GM12878 (cell line): Measurements from ENCODE around the gene CREB3. TPM values are rescaled to one million over a fixed set of nuclear protein-coding genes. Genes with fewer than 3 reads are reported as not detected.

ENCODE experiments used
- ASH2L ChIP-seq: fragments of 300-600, 200-600 bp; sonication (generic); IDR thresholded peaks from 2 replicates; pipeline ENCODE4 v1.6.1; 2017; ENCODE audit warnings: low read depth, mild to moderate bottlenecking, borderline replicate concordance
- CHD2 ChIP-seq: IDR thresholded peaks from 2 replicates; pipeline ENCODE4 v1.6.1; 2011; ENCODE audit warnings: low read depth, low read length, improper control_type of control experiment, borderline replicate concordance
- DPF2 ChIP-seq: fragments of 450-650 bp; IDR thresholded peaks from 2 replicates; pipeline ENCODE4 v1.6.1; 2017; ENCODE audit warnings: mild to moderate bottlenecking
- FOXM1 ChIP-seq: IDR thresholded peaks from 2 replicates; pipeline ENCODE4 v1.6.1; 2012; ENCODE audit warnings: low read depth, mild to moderate bottlenecking, inconsistent platforms, low read length, moderate library complexity
- GATAD2B ChIP-seq: fragments of 450-650 bp; conservative IDR thresholded peaks from 2 replicates; pipeline ENCODE4 v1.6.1; 2017; ENCODE audit warnings: low read depth, mild to moderate bottlenecking, moderate library complexity
- HDGF ChIP-seq: fragments of 450-650 bp; IDR thresholded peaks from 2 replicates; pipeline ENCODE4 v1.6.1; 2016; ENCODE audit warnings: antibody characterized with exemption
- RB1 ChIP-seq: fragments of 450-650 bp; formaldehyde crosslinking; IDR thresholded peaks from 2 replicates; pipeline ENCODE4 v1.6.1; 2017; ENCODE audit warnings: mild to moderate bottlenecking, borderline replicate concordance
- polyA plus RNA-seq, 11 experiments: library from polyadenylated mRNA; depleted of rRNA in 4 of 11; unstranded in 6 of 11; stranded (reverse) in 5 of 11; fragments of >200 nt; fragmentation: Nextera tagmentation in 4 of 11; fragmentation: Illumina TruSeq in 1 of 11; extraction: Ambion mirVana in 4 of 11; extraction: Trizol in 1 of 11; gene quantifications; 1 replicate in 1 of 11; 2 replicates in 10 of 11; pipeline versions ENCODE4 v1.2.1 to v1.2.3, GENCODE V29; 2011 to 2016; ENCODE audit warnings: inconsistent platforms in 2 of 11, missing spikeins in 2 of 11, low read depth in 1 of 11
- total RNA-seq, 4 experiments: library from RNA; depleted of rRNA in 3 of 4; stranded (reverse); fragments of >200 nt in 3 of 4; fragmentation: Illumina TruSeq in 1 of 4; extraction: Trizol in 1 of 4; gene quantifications; 2 replicates each; pipeline versions ENCODE4 v1.2.1 to v1.2.3, GENCODE V29; 2013 to 2021
- TF ChIP-seq, protein P1 (sequence below): IDR thresholded peaks from 2 replicates; pipeline ENCODE4 v1.6.1; 2012; ENCODE audit warnings: low read length, inconsistent platforms
- TF ChIP-seq, protein P2 (sequence below): IDR thresholded peaks from 2 replicates; pipeline ENCODE4 v1.6.1; 2012; ENCODE audit warnings: low read depth, low read length, improper control_type of control experiment
- TF ChIP-seq, protein P3 (sequence below): fragments of 450-650 bp; formaldehyde crosslinking; IDR thresholded peaks from 2 replicates; pipeline ENCODE4 v1.4.0; 2020; ENCODE audit warnings: mild to moderate bottlenecking, moderate library complexity
- TF ChIP-seq, protein P4 (sequence below): fragments of 450-650 bp; conservative IDR thresholded peaks from 2 replicates; pipeline ENCODE4 v1.6.1; 2017; ENCODE audit warnings: mild to moderate bottlenecking, moderate library complexity
- TF ChIP-seq, protein P5 (sequence below): fragments of 450-650 bp; formaldehyde crosslinking; IDR thresholded peaks from 2 replicates; pipeline ENCODE4 v1.4.0; 2022; ENCODE audit warnings: mild to moderate bottlenecking, moderate library complexity
- TF ChIP-seq, protein P6 (sequence below), 3 experiments: IDR thresholded peaks in 2 of 3; conservative IDR thresholded peaks in 1 of 3; 2 replicates each; pipeline ENCODE4 v1.5.1; 2011; ENCODE audit warnings: low read depth in 3 of 3, low read length in 3 of 3, mild to moderate bottlenecking in 3 of 3, control low read depth in 2 of 3, moderate library complexity in 2 of 3, inconsistent platforms in 1 of 3, mixed read lengths in 1 of 3; ENCODE audit not compliant: control insufficient read depth in 2 of 3, insufficient read depth in 1 of 3; ENCODE audit errors: extremely low read depth in 1 of 3

CREB3 gene
- total and polyA plus RNA-seq, 10 of the 15 experiments (the other 5 are each of a cell fraction or from before 2014, with no cell fraction given): 9.8 to 38.9 (median 19.8) TPM

DNA sequence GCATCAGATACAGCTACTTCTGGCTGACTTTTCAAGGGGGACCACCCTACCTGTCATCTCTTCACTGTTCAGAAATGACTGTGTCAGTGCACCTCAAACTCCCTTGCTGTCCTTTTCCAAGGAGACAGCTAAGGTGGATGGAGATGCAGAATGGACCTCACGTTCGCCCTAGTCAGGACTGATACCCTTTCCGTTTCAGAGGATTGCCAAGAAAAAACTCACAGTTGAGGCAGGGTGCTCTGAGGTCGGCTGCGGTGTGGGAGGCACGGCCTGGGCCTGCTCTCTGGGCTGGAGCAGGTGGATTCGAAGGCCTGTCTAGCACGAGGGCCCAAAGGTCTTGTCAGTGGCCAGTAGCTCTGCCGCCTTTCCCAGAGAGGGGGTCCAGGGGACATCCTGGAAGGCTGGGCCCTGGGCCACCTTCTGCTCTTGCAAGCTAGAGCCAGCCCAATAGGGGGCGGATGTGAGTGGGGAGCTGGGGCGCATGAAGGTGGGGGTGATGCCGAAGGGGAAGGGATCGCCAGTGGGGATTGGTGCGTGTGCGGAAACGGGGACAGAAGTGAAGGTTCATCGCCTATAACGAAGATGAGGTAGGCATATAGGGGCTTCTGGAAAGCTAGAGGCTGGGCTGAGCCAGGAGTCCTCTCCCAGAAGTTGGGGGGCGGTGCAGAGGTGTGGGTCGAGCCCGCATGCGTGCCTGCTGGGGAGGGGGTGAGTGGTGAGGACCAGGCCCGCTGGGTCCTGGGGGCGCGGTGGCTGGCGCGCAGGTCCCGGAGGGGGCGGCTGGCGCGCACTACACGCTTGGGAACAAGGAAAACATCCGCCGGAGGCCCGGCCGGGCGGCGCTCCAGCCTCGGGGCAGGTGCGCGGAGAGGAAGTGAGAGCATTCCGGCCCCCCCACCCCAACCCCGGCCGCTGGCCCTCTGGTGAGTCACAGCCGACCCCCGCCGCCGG lies 24.1 kb downstream of the CREB3 start (continued):
- TF ChIP-seq ASH2L: peak; percentile 28; the same call in 1 of the 2 replicates
- TF ChIP-seq, protein P1, sequence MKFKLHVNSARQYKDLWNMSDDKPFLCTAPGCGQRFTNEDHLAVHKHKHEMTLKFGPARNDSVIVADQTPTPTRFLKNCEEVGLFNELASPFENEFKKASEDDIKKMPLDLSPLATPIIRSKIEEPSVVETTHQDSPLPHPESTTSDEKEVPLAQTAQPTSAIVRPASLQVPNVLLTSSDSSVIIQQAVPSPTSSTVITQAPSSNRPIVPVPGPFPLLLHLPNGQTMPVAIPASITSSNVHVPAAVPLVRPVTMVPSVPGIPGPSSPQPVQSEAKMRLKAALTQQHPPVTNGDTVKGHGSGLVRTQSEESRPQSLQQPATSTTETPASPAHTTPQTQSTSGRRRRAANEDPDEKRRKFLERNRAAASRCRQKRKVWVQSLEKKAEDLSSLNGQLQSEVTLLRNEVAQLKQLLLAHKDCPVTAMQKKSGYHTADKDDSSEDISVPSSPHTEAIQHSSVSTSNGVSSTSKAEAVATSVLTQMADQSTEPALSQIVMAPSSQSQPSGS: no peak
- peak; percentile 82 for TF ChIP-seq GATAD2B
- TF ChIP-seq, protein P2, sequence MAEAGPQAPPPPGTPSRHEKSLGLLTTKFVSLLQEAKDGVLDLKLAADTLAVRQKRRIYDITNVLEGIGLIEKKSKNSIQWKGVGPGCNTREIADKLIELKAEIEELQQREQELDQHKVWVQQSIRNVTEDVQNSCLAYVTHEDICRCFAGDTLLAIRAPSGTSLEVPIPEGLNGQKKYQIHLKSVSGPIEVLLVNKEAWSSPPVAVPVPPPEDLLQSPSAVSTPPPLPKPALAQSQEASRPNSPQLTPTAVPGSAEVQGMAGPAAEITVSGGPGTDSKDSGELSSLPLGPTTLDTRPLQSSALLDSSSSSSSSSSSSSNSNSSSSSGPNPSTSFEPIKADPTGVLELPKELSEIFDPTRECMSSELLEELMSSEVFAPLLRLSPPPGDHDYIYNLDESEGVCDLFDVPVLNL: 0 out of 2 replicates have a peak, but pooled peaks have one; percentile 19
- no peak for TF ChIP-seq CHD2
- TF ChIP-seq, protein P3, sequence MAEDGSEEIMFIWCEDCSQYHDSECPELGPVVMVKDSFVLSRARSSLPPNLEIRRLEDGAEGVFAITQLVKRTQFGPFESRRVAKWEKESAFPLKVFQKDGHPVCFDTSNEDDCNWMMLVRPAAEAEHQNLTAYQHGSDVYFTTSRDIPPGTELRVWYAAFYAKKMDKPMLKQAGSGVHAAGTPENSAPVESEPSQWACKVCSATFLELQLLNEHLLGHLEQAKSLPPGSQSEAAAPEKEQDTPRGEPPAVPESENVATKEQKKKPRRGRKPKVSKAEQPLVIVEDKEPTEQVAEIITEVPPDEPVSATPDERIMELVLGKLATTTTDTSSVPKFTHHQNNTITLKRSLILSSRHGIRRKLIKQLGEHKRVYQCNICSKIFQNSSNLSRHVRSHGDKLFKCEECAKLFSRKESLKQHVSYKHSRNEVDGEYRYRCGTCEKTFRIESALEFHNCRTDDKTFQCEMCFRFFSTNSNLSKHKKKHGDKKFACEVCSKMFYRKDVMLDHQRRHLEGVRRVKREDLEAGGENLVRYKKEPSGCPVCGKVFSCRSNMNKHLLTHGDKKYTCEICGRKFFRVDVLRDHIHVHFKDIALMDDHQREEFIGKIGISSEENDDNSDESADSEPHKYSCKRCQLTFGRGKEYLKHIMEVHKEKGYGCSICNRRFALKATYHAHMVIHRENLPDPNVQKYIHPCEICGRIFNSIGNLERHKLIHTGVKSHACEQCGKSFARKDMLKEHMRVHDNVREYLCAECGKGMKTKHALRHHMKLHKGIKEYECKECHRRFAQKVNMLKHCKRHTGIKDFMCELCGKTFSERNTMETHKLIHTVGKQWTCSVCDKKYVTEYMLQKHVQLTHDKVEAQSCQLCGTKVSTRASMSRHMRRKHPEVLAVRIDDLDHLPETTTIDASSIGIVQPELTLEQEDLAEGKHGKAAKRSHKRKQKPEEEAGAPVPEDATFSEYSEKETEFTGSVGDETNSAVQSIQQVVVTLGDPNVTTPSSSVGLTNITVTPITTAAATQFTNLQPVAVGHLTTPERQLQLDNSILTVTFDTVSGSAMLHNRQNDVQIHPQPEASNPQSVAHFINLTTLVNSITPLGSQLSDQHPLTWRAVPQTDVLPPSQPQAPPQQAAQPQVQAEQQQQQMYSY: no peak
- TF ChIP-seq, protein P4, sequence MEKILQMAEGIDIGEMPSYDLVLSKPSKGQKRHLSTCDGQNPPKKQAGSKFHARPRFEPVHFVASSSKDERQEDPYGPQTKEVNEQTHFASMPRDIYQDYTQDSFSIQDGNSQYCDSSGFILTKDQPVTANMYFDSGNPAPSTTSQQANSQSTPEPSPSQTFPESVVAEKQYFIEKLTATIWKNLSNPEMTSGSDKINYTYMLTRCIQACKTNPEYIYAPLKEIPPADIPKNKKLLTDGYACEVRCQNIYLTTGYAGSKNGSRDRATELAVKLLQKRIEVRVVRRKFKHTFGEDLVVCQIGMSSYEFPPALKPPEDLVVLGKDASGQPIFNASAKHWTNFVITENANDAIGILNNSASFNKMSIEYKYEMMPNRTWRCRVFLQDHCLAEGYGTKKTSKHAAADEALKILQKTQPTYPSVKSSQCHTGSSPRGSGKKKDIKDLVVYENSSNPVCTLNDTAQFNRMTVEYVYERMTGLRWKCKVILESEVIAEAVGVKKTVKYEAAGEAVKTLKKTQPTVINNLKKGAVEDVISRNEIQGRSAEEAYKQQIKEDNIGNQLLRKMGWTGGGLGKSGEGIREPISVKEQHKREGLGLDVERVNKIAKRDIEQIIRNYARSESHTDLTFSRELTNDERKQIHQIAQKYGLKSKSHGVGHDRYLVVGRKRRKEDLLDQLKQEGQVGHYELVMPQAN: peak; percentile 36; the same call in 1 of the 2 replicates
- no peak; the same call in 1 of the 2 replicates for TF ChIP-seq RB1
- TF ChIP-seq DPF2: no peak
- TF ChIP-seq FOXM1: peak; percentile 14; the same call in 1 of the 2 replicates
- TF ChIP-seq, protein P5, sequence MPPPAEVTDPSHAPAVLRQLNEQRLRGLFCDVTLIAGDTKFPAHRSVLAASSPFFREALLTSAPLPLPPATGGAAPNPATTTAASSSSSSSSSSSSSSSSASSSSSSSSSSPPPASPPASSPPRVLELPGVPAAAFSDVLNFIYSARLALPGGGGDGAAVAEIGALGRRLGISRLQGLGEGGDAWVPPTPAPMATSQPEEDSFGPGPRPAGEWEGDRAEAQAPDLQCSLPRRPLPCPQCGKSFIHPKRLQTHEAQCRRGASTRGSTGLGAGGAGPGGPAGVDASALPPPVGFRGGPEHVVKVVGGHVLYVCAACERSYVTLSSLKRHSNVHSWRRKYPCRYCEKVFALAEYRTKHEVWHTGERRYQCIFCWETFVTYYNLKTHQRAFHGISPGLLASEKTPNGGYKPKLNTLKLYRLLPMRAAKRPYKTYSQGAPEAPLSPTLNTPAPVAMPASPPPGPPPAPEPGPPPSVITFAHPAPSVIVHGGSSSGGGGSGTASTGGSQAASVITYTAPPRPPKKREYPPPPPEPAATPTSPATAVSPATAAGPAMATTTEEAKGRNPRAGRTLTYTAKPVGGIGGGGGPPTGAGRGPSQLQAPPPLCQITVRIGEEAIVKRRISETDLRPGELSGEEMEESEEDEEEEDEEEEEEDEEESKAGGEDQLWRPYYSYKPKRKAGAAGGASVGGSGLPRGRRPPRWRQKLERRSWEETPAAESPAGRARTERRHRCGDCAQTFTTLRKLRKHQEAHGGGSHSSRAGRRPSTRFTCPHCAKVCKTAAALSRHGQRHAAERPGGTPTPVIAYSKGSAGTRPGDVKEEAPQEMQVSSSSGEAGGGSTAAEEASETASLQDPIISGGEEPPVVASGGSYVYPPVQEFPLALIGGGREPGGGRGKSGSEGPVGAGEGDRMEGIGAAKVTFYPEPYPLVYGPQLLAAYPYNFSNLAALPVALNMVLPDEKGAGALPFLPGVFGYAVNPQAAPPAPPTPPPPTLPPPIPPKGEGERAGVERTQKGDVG (CRISPR knock-in tag): no peak
- TF ChIP-seq HDGF: peak; percentile 96
- TF ChIP-seq, protein P6, sequence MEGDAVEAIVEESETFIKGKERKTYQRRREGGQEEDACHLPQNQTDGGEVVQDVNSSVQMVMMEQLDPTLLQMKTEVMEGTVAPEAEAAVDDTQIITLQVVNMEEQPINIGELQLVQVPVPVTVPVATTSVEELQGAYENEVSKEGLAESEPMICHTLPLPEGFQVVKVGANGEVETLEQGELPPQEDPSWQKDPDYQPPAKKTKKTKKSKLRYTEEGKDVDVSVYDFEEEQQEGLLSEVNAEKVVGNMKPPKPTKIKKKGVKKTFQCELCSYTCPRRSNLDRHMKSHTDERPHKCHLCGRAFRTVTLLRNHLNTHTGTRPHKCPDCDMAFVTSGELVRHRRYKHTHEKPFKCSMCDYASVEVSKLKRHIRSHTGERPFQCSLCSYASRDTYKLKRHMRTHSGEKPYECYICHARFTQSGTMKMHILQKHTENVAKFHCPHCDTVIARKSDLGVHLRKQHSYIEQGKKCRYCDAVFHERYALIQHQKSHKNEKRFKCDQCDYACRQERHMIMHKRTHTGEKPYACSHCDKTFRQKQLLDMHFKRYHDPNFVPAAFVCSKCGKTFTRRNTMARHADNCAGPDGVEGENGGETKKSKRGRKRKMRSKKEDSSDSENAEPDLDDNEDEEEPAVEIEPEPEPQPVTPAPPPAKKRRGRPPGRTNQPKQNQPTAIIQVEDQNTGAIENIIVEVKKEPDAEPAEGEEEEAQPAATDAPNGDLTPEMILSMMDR (IDR thresholded peaks at IDR 0.05 in 2 of 3, conservative IDR thresholded peaks at IDR 0.05 in 1 of 3; ENCODE audit: control insufficient read depth in 2 of 3, extremely low read depth in 1 of 3, insufficient read depth in 1 of 3, low read depth in 3 of 3, low read length in 3 of 3): peak; percentile 76 to 94 (median 82)
